Smooth muscle cell (in vitro differentiated cells): ENCODE data around the gene NLRP8. TPM values are rescaled to one million over a fixed set of nuclear protein-coding genes. Genes with fewer than 3 reads are reported as not detected.
"Not testable (repeated sequence)": the region's sequence is repeated elsewhere in the genome, so short reads cannot be mapped to it uniquely, and the experiment has no call there.

Source experiments
- DNase-seq: peaks from one replicate; lab custom pipeline; 2025; ENCODE audit not compliant: unreplicated experiment; lab: John Stamatoyannopoulos, UW
- H2AFZ ChIP-seq: fragments of 200-600 bp; sonication (generic); 2 replicates; pipeline ENCODE4 v1.6.0; 2016; ENCODE audit warnings: antibody characterized with exemption, low read depth, mild to moderate bottlenecking
- H3F3A ChIP-seq: fragments of 200-600 bp; sonication (generic); 2 replicates; pipeline ENCODE4 v1.6.0; 2017; ENCODE audit warnings: antibody characterized with exemption, low read depth
- H3K27ac ChIP-seq: fragments of 200-600 bp; sonication (generic); 2 replicates; pipeline ENCODE4 v1.5.1; 2016; ENCODE audit warnings: low read depth, mild to moderate bottlenecking
- H3K27me3 ChIP-seq: fragments of 200-600 bp; sonication (generic); 2 replicates; pipeline ENCODE4 v1.6.1; 2016; ENCODE audit warnings: low read depth, mild to moderate bottlenecking
- H3K36me3 ChIP-seq: fragments of 200-600 bp; sonication (generic); 2 replicates; pipeline ENCODE4 v1.5.1; 2016; ENCODE audit warnings: low read depth
- H3K4me1 ChIP-seq: fragments of 200-600 bp; sonication (generic); 2 replicates; pipeline ENCODE4 v1.5.1; 2016; ENCODE audit warnings: low read depth
- H3K4me2 ChIP-seq: fragments of 200-600 bp; sonication (generic); 2 replicates; pipeline ENCODE4 v1.6.0; 2016; ENCODE audit warnings: mild to moderate bottlenecking
- H3K4me3 ChIP-seq: fragments of 200-600 bp; sonication (generic); 2 replicates; pipeline ENCODE4 v1.5.1; 2016; ENCODE audit warnings: mild to moderate bottlenecking
- H3K79me2 ChIP-seq: fragments of 200-600 bp; sonication (generic); 2 replicates; pipeline ENCODE4 v1.6.0; 2016; ENCODE audit warnings: low read depth, mild to moderate bottlenecking
- H3K9ac ChIP-seq: fragments of 200-600 bp; sonication (generic); 2 replicates; pipeline ENCODE4 v1.6.0; 2016; ENCODE audit warnings: low read depth
- H3K9me3 ChIP-seq: fragments of 200-600 bp; sonication (generic); replicated peaks from 2 replicates; pipeline ENCODE4 v1.5.1; 2016; ENCODE audit warnings: low read depth
- H4K20me1 ChIP-seq: fragments of 200-600 bp; sonication (generic); 2 replicates; pipeline ENCODE4 v1.6.0; 2016; ENCODE audit warnings: low read depth
- WGBS: methylation state at CpG from one replicate; pipeline ENCODE4 v1.1.7; 2016; ENCODE audit warnings: low lambda C conversion rate; 5-methylcytosine and 5-hydroxymethylcytosine counted together
- polyA plus RNA-seq: library from polyadenylated mRNA; unstranded; fragments of >200 nt; fragmentation: Nextera tagmentation; extraction: Ambion mirVana; gene quantifications from 2 replicates; pipeline ENCODE4 v1.2.1, GENCODE V29; 2016
- total RNA-seq: library from RNA; depleted of rRNA; stranded (reverse); fragments of >200 nt; gene quantifications from 2 replicates; pipeline ENCODE4 v1.2.3, GENCODE V29; 2014
- TF ChIP-seq, protein P1 (sequence below): fragments of 200-600 bp; sonication (generic); IDR thresholded peaks from 2 replicates; pipeline ENCODE4 v1.5.1; 2017; ENCODE audit warnings: borderline replicate concordance, mild to moderate bottlenecking, antibody characterized with exemption; ENCODE audit not compliant: insufficient read depth, poor library complexity, severe bottlenecking

The NLRP8 gene
- total and polyA plus RNA-seq, 2 experiments from 2014 or later: not detected

DNA sequence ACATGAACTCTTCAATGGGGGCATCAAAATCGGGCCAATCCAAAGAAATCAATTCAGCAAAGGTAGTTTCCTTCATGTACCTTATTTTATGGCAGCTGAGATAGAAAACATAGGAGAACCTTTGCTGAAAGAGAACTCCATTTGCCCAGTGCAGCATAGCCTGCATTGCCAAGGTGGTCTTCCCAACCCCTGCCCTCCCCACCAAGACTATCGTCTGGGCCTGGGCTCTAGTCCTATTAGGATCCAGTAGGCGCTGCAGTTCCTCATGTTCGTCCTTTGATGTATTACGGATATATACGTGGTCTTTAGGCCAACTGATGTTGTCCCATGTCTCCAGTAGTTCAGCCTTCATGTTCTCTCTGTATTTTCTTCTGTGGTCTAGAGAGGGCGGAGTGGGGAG, 34.7 kb upstream of the NLRP8 start:
- no peak overlapping the region for H3K27ac ChIP-seq
- DNase-seq: no peak
- no peaks in the 10 kb centered on the region for H3K79me2 ChIP-seq
- H3K4me2 ChIP-seq: no peak overlapping the region
- TF ChIP-seq, protein P1, sequence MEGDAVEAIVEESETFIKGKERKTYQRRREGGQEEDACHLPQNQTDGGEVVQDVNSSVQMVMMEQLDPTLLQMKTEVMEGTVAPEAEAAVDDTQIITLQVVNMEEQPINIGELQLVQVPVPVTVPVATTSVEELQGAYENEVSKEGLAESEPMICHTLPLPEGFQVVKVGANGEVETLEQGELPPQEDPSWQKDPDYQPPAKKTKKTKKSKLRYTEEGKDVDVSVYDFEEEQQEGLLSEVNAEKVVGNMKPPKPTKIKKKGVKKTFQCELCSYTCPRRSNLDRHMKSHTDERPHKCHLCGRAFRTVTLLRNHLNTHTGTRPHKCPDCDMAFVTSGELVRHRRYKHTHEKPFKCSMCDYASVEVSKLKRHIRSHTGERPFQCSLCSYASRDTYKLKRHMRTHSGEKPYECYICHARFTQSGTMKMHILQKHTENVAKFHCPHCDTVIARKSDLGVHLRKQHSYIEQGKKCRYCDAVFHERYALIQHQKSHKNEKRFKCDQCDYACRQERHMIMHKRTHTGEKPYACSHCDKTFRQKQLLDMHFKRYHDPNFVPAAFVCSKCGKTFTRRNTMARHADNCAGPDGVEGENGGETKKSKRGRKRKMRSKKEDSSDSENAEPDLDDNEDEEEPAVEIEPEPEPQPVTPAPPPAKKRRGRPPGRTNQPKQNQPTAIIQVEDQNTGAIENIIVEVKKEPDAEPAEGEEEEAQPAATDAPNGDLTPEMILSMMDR: no peak
- H4K20me1 ChIP-seq: no peaks in the 10 kb centered on the region
- no peaks in the 10 kb centered on the region for H3F3A ChIP-seq
- H2AFZ ChIP-seq: no peak overlapping the region
- no peak overlapping the region for H3K4me3 ChIP-seq
- H3K36me3 ChIP-seq: no peaks in the 10 kb centered on the region
- peaks cover 27% of the 10 kb centered on the region for H3K9me3 ChIP-seq
- WGBS: 73% methylated on average over 7 of the region's 7 CpGs
- H3K4me1 ChIP-seq: no peaks in the 10 kb centered on the region
- H3K27me3 ChIP-seq: no peaks in the 10 kb centered on the region
- no peak overlapping the region for H3K9ac ChIP-seq

DNA sequence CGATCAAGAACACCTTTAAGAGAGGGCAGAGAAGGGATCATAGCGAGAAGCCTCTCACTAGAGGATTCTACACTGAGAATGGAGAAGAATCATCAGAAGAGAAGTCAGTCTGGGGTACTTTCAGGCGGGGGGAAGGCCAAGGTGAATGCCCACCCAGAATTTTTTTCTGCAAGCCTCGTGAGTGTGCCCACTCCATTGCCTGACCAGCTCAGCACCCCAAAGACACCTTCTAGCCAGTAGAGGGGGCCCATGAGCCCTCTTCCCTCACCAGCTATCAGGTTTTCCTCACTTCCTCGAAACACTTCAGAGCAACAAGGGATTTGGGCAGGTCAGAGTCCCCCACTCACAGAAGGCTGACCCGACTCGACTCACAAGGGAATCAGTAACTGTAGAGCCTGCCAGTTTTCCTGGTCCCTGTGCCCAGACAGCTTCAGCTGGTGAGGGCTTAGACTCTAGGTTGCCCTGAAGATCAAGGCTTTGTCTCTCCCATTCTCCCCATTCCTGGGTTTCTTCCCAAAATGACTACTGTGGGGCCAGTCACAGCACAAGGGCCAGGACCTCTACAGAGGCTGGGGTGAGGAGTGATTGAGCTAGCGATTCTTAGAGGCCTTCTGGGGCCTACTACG, 33.9 kb upstream of the NLRP8 start:
- H3K9me3 ChIP-seq: peaks cover 33% of the 10 kb centered on the region
- no peak for DNase-seq
- no peaks in the 10 kb centered on the region for H4K20me1 ChIP-seq
- no peak overlapping the region for H3K4me3 ChIP-seq
- H3K36me3 ChIP-seq: no peaks in the 10 kb centered on the region
- no peak overlapping the region for H3K27ac ChIP-seq
- H3K27me3 ChIP-seq: no peaks in the 10 kb centered on the region
- no peaks in the 10 kb centered on the region for H3K4me1 ChIP-seq
- H3F3A ChIP-seq: no peaks in the 10 kb centered on the region
- WGBS: 55% methylated on average over 9 of the region's 9 CpGs
- no peak overlapping the region for H3K4me2 ChIP-seq
- no peaks in the 10 kb centered on the region for H3K79me2 ChIP-seq
- TF ChIP-seq, protein P1: no peak
- no peak overlapping the region for H3K9ac ChIP-seq
- H2AFZ ChIP-seq: no peak overlapping the region

DNA sequence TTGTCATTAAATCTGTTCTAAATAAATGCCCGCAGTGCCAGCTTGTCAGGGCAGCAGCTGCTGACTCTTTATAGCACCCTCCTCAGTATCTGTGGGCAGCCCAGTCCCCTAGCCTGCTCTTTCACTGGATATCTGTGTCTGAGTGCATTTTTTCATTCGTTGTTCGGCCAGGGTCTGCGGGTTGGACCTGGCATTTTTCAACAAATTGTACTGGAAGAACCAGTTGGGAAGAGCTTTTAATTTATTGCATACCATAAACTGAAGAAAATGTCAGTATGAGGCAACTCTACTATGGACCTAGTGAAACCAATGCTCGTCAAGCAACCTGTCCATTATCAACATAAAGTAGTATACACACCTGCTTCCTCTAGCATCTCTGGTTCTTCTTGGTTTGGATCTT, 24.1 kb upstream of the NLRP8 start:
- TF ChIP-seq, protein P1: no peak
- H3K36me3 ChIP-seq: no peaks in the 10 kb centered on the region
- WGBS: 67% methylated on average over 5 of the region's 5 CpGs

DNA sequence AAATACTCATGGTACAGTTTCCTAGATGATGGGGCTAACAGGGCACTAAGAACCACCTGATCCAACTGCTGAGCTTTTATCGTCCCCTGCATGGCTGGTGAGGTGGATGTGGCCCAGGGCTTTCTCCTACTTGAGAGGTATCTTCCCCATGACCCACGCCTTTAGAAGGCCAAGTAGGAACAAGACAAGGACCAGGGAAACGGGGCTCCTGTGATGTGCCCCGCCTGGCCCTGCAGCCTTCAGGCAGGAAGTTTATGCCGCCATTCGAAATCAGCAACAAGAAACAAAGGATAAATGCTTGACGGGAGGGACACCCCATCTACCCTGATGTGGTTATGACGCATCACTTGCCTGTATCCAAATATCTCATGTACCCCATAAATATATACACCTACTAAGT, 19.6 kb upstream of the NLRP8 start:
- Histone ChIP-seq H4K20me1 (no peaks in the 10 kb centered on the region), H3K9me3 (peaks cover 3% of the 10 kb centered on the region), H3K9ac (no peak overlapping the region), H3F3A (no peaks in the 10 kb centered on the region), H3K4me2 (no peak overlapping the region), H3K4me3 (no peak overlapping the region), H3K27ac (no peak overlapping the region), H2AFZ (no peak overlapping the region), H3K79me2 (no peaks in the 10 kb centered on the region), H3K27me3 (no peaks in the 10 kb centered on the region), H3K4me1 (no peaks in the 10 kb centered on the region), H3K36me3 (no peaks in the 10 kb centered on the region)
- no peak for DNase-seq
- TF ChIP-seq, protein P1: no peak
- WGBS: 59% methylated on average over 8 of the region's 8 CpGs

More for the DNA sequence above, 24.1 kb upstream of the NLRP8 start:
- Histone ChIP-seq H3K27ac (no peak overlapping the region), H3K27me3 (no peaks in the 10 kb centered on the region), H3K4me3 (no peak overlapping the region), H4K20me1 (no peaks in the 10 kb centered on the region), H3K4me1 (no peaks in the 10 kb centered on the region), H3K79me2 (no peaks in the 10 kb centered on the region), H3K9me3 (peaks cover 8% of the 10 kb centered on the region), H3F3A (no peaks in the 10 kb centered on the region), H2AFZ (no peak overlapping the region), H3K4me2 (no peak overlapping the region), H3K9ac (no peak overlapping the region)
- DNase-seq: no peak

DNA sequence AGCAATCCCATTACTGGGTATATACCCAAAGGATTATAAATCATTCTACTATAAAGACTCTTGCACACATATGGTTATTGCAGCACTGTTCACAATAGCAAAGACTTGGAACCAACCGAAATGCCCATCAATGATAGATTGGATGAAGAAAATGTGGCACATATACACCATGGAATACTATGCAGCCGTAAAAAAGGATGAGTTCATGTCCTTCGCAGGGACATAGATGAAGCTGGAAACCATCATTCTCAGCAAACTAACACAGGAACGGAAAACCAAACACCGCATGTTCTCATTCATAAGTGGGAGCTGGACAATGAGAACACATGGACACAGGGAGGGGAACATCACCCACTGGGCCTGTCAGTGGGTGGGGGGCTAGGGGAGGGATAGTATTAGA, 18.4 kb upstream of the NLRP8 start:
- not testable (repeated sequence) for H3K27me3 ChIP-seq, H3K4me3 ChIP-seq, H4K20me1 ChIP-seq, H3K4me2 ChIP-seq, H3K79me2 ChIP-seq, H3K27ac ChIP-seq, H3F3A ChIP-seq, H3K9ac ChIP-seq, H3K36me3 ChIP-seq, DNase-seq, H3K4me1 ChIP-seq, H2AFZ ChIP-seq, H3K9me3 ChIP-seq
- 83% methylated on average over 5 of the region's 5 CpGs for WGBS
